Fibroblast of lung (primary cell): Measurements from ENCODE around the gene ZNF618. TPM values are rescaled to one million over a fixed set of nuclear protein-coding genes. Genes with fewer than 3 reads are reported as not detected.

Source experiments
- DNase-seq, 2 donors: peaks; one replicate each; pipeline versions ENCODE4 v3.0.0 to v3.0.0-alpha.2; 2010; ENCODE audit warnings: low read depth in 2 of 2
- H2AFZ ChIP-seq: 2 replicates; pipeline ENCODE4 v1.5.1; 2012; ENCODE audit warnings: low read length, control low read depth, inconsistent platforms
- H3K27ac ChIP-seq: 2 replicates; pipeline ENCODE4 v1.5.1; 2011; ENCODE audit warnings: low read length, control low read depth; ENCODE audit not compliant: insufficient read depth
- H3K27me3 ChIP-seq: 2 replicates; pipeline ENCODE4 v1.5.1; 2011; ENCODE audit warnings: mild to moderate bottlenecking, low read length; ENCODE audit not compliant: control insufficient read depth, insufficient read depth
- H3K36me3 ChIP-seq: 2 replicates; pipeline ENCODE4 v1.5.1; 2011; ENCODE audit warnings: low read length; ENCODE audit not compliant: control insufficient read depth, insufficient read depth
- H3K4me1 ChIP-seq: 2 replicates; pipeline ENCODE4 v1.5.1; 2011; ENCODE audit warnings: low read length; ENCODE audit not compliant: control insufficient read depth, insufficient read depth; ENCODE audit errors: extremely low read depth
- H3K4me2 ChIP-seq: 2 replicates; pipeline ENCODE4 v1.5.1; 2011; ENCODE audit warnings: low read length, control low read depth; ENCODE audit not compliant: insufficient read depth; ENCODE audit errors: extremely low read depth
- H3K4me3 ChIP-seq, 4 experiments: fragments of 200-600 bp in 1 of 4; sonication (generic) in 1 of 4; replicated peaks in 1 of 4; 2 replicates each; pipeline ENCODE4 v1.5.1; 2011 to 2016; ENCODE audit warnings: low read length in 4 of 4, low read depth in 3 of 4, mild to moderate bottlenecking in 3 of 4, control low read depth in 2 of 4, inconsistent platforms in 1 of 4, mixed read lengths in 1 of 4; ENCODE audit not compliant: insufficient read depth in 1 of 4; ENCODE audit errors: control extremely low read depth in 1 of 4
- H3K79me2 ChIP-seq: 2 replicates; pipeline ENCODE4 v1.5.1; 2012; ENCODE audit warnings: mild to moderate bottlenecking, low read length, inconsistent platforms; ENCODE audit not compliant: control insufficient read depth, insufficient read depth
- H3K9ac ChIP-seq: 2 replicates; pipeline ENCODE4 v1.5.1; 2011; ENCODE audit warnings: mild to moderate bottlenecking, low read length, control low read depth; ENCODE audit not compliant: insufficient read depth
- H3K9me3 ChIP-seq: 2 replicates; pipeline ENCODE4 v1.5.1; 2012; ENCODE audit warnings: low read depth, low read length; ENCODE audit not compliant: control insufficient read depth, insufficient read depth
- H4K20me1 ChIP-seq: 2 replicates; pipeline ENCODE4 v1.5.1; 2011; ENCODE audit warnings: low read length; ENCODE audit not compliant: control insufficient read depth, insufficient read depth; ENCODE audit errors: extremely low read depth
- EZH2 ChIP-seq: IDR thresholded peaks from 2 replicates; pipeline ENCODE4 v1.5.1; 2012; ENCODE audit warnings: low read length, control low read depth, mild to moderate bottlenecking; ENCODE audit errors: missing control alignments
- polyA plus RNA-seq, 2 donors: library from polyadenylated mRNA; depleted of rRNA in 1 of 2; stranded (reverse) in 1 of 2; unstranded in 1 of 2; fragments of >200 nt; gene quantifications; 2 replicates each; pipeline ENCODE4 v1.2.1, GENCODE V29; 2011 to 2012; ENCODE audit warnings: missing spikeins in 1 of 2
- total RNA-seq: library from RNA; depleted of rRNA; stranded (reverse); fragments of >200 nt; gene quantifications from 2 replicates; pipeline ENCODE4 v1.2.1, GENCODE V29; 2014
- TF ChIP-seq, protein P1 (sequence below), 2 donors: IDR thresholded peaks in 1 of 2; conservative IDR thresholded peaks in 1 of 2; 1 replicate in 1 of 2; 2 replicates in 1 of 2; pipeline ENCODE4 v1.5.1; 2011 to 2012; ENCODE audit warnings: low read length in 2 of 2, control low read depth in 1 of 2, inconsistent platforms in 1 of 2, low read depth in 1 of 2, mild to moderate bottlenecking in 1 of 2

The ZNF618 gene
- total and polyA plus RNA-seq, 2 donors (not counting 1 experiment from before 2014, with no cell fraction given) = 6.6 to 8.6 TPM

DNA sequence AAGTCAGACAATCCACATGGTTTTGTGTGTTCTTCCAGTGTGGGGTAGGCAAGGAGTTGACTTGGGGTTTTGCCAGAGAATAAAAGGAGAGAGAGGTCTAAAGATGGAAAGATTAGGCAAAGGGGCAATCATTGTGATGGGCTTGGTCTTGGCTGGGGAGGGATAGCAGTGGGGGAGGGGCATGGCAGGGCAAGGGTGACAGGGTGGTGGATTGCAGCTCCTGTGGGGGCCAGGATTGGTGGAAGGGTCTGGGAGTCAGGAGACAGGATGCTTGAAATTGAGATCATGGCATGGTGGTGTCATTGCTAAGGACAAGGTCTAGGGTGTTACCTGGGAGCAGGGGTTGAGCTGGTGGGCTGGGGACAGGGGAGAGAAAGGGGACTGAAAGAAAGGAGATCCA is 57.6 kb downstream of the ZNF618 start:
- no peak overlapping the region for H3K27ac ChIP-seq
- H2AFZ ChIP-seq = no peak overlapping the region
- H4K20me1 ChIP-seq = no peaks in the 10 kb centered on the region
- no peak for TF ChIP-seq EZH2
- TF ChIP-seq, protein P1, sequence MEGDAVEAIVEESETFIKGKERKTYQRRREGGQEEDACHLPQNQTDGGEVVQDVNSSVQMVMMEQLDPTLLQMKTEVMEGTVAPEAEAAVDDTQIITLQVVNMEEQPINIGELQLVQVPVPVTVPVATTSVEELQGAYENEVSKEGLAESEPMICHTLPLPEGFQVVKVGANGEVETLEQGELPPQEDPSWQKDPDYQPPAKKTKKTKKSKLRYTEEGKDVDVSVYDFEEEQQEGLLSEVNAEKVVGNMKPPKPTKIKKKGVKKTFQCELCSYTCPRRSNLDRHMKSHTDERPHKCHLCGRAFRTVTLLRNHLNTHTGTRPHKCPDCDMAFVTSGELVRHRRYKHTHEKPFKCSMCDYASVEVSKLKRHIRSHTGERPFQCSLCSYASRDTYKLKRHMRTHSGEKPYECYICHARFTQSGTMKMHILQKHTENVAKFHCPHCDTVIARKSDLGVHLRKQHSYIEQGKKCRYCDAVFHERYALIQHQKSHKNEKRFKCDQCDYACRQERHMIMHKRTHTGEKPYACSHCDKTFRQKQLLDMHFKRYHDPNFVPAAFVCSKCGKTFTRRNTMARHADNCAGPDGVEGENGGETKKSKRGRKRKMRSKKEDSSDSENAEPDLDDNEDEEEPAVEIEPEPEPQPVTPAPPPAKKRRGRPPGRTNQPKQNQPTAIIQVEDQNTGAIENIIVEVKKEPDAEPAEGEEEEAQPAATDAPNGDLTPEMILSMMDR (conservative IDR thresholded peaks at IDR 0.05 in 1 of 2, IDR thresholded peaks at IDR 0.05 in 1 of 2; ENCODE audit: low read depth in 1 of 2, low read length in 2 of 2) = no peak
- no peak overlapping the region for H3K4me3 ChIP-seq
- H3K9ac ChIP-seq = no peak overlapping the region
- H3K36me3 ChIP-seq = no peaks in the 10 kb centered on the region
- no peaks in the 10 kb centered on the region for H3K27me3 ChIP-seq
- DNase-seq = no peak
- H3K4me1 ChIP-seq = peaks cover 7% of the 10 kb centered on the region
- peaks cover 32% of the 10 kb centered on the region for H3K79me2 ChIP-seq
- H3K4me2 ChIP-seq = no peak overlapping the region
- no peaks in the 10 kb centered on the region for H3K9me3 ChIP-seq

DNA sequence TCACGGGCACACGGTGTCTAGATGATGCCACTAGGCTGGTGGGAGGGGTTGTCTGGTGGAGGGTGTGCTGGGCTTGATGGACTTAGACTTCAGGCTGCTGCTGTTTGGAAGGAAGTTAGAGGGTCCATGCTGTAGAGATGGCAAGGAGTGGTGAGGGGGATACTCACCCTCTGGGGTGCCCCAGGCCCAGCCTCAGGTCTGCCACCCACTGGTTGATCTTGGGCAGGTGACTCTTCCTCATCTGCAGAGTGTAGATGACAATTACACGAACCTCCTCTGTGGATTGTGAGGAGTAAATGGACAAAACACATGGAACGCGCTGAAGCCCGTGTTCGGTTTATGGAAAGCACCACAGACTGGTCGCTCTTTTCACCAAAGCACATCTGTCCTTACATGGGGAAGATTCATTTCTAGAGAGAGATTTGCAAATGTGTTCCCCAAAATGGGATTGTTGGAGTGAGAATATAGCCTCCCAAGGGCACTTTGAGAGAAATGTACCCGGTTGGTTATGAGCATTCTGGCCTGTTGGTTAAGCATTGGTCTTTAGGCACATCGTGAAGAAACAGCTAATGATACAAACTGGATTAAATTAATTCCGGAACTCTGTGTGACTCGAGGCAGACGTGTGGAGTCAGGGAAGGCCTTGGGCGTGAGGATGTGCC is 58.2 kb downstream of the ZNF618 start:
- no peaks in the 10 kb centered on the region for H3K27me3 ChIP-seq
- TF ChIP-seq, protein P1 (conservative IDR thresholded peaks at IDR 0.05 in 1 of 2, IDR thresholded peaks at IDR 0.05 in 1 of 2; ENCODE audit: low read depth in 1 of 2, low read length in 2 of 2) = no peak
- no peak for TF ChIP-seq EZH2

DNA sequence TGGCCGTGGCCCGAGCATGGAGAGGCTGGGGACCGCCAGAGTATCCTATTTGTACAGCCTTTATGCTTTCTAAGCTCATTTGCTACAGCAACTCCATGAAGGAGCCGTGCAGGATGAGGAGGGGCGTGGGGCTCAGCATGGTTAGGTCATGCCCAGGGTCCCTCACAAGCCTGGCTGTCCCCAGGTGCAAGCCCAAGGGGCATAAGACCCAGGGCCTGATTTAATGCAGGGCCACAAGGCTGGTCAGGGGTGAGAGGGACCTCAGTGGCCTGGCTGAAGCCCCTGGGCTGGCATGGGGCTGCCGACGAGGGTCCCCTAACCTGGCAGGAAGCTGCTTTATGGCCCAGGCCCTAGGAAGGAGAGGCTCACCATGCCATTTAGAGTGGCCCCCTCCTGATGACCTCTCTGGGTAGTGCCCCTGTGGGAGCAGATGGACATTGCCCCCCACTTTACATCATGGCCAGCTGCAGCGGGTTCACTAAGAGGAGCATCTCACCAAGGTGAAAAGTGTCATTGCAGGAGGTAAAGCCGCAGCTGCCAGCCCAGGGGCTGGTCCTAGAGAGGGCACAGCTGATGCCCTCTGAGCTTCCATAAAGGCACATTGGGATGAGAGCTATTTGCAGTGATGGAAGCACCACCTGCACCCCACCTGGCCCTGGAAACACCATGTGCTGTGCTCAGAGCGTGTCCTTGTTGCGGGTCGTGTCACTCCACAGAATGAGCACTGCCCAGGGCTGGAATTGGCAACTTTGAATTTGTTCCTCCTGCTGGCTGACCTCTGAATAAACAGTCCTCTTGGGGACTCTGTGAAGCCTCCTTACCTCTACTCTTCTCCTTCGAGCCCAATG is 58.9 kb downstream of the ZNF618 start:
- Histone ChIP-seq H3K9ac (no peak overlapping the region), H3K27ac (no peak overlapping the region), H2AFZ (no peak overlapping the region), H3K36me3 (no peaks in the 10 kb centered on the region), H3K9me3 (no peaks in the 10 kb centered on the region), H3K4me1 (peaks cover 5% of the 10 kb centered on the region), H3K4me2 (no peak overlapping the region), H3K27me3 (no peaks in the 10 kb centered on the region), H3K4me3 (no peak overlapping the region), H3K79me2 (peaks cover 30% of the 10 kb centered on the region), H4K20me1 (no peaks in the 10 kb centered on the region)
- no peak for DNase-seq
- TF ChIP-seq EZH2 = no peak
- TF ChIP-seq, protein P1 (conservative IDR thresholded peaks at IDR 0.05 in 1 of 2, IDR thresholded peaks at IDR 0.05 in 1 of 2; ENCODE audit: low read depth in 1 of 2, low read length in 2 of 2) = no peak

More for the DNA sequence above, 58.2 kb downstream of the ZNF618 start:
- no peak overlapping the region for H3K27ac ChIP-seq
- no peak overlapping the region for H3K4me3 ChIP-seq
- peaks cover 7% of the 10 kb centered on the region for H3K4me1 ChIP-seq
- DNase-seq = no peak
- H3K4me2 ChIP-seq = no peak overlapping the region
- no peaks in the 10 kb centered on the region for H3K36me3 ChIP-seq
- H3K9me3 ChIP-seq = no peaks in the 10 kb centered on the region
- peaks cover 32% of the 10 kb centered on the region for H3K79me2 ChIP-seq
- H3K9ac ChIP-seq = no peak overlapping the region
- H2AFZ ChIP-seq = no peak overlapping the region
- no peaks in the 10 kb centered on the region for H4K20me1 ChIP-seq
